GM12878 (cell line): ENCODE measurements around the gene PCDHAC2.

Source experiments
- EZH2 ChIP-seq: IDR thresholded peaks from 2 replicates; pipeline ENCODE4 v1.6.1; 2012; ENCODE audit warnings: low read depth, mild to moderate bottlenecking, control low read depth, inconsistent platforms, low read length, borderline replicate concordance; ENCODE audit not compliant: control insufficient read depth
- TF ChIP-seq, protein P1 (sequence below): fragments of 450-650 bp; IDR thresholded peaks from 2 replicates; pipeline ENCODE4 v1.6.1; 2017; ENCODE audit warnings: mild to moderate bottlenecking

GRCh38 chr5:140966293-140967225, at the start of gene PCDHAC2:
- no peak for TF ChIP-seq EZH2
- TF ChIP-seq, protein P1, sequence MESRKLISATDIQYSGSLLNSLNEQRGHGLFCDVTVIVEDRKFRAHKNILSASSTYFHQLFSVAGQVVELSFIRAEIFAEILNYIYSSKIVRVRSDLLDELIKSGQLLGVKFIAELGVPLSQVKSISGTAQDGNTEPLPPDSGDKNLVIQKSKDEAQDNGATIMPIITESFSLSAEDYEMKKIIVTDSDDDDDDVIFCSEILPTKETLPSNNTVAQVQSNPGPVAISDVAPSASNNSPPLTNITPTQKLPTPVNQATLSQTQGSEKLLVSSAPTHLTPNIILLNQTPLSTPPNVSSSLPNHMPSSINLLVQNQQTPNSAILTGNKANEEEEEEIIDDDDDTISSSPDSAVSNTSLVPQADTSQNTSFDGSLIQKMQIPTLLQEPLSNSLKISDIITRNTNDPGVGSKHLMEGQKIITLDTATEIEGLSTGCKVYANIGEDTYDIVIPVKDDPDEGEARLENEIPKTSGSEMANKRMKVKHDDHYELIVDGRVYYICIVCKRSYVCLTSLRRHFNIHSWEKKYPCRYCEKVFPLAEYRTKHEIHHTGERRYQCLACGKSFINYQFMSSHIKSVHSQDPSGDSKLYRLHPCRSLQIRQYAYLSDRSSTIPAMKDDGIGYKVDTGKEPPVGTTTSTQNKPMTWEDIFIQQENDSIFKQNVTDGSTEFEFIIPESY: no peak
